HG02588 (cell line): Measurements from ENCODE around the gene PLK4.
A peak's percentile ranks its signal among the peaks of the same experiment; 100 is the strongest.
"Not testable (repeated sequence)": the region's sequence is repeated elsewhere in the genome, so short reads cannot be mapped to it uniquely, and the experiment has no call there.

Source experiments
- ATAC-seq: cut with Tn5 transposase; IDR thresholded peaks from one replicate; pipeline ENCODE4 v1.9.1; 2021; ENCODE audit warnings: mild to moderate bottlenecking, moderate library complexity; ENCODE audit not compliant: unreplicated experiment

PLK4 gene

DNA sequence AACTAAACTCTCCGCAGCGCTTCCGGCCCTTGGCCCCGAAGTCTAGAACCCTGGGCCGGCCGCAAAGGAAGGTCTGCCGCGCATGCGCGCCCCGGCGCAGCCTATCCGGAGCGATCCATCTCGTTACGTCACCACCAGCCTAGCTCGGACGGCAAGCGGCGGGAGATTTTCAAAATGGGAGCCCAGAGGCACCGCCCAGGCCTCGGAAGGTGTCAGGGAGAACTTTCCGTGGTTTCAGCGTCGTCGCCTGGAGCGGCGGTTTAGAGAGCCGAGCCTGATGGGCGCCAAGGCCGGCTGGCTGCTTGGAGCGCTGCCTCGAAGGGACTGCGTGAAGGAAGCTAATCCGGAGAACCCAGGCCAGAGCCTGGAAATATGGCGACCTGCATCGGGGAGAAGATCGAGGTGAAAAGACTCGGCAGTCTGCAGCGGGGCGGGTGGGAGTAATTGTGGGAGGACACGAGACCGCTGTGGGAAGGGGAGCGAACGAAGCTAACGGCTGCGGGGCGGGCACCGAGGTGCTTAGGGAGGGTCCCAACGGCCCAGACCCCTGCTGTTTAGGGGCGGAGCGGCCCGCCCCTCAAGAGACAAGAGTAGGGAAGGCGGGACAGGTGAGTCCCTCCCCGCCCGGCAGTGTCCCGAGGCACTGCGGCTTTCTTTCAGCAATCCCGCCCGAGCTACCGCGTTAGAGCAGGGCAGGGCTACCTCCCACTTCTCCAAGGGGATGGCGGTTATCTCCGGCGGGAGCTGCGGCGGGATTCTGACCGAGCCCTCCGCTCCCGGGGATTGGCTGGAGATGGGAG lies at the start of gene PLK4:
PLK4 (plus strand) TSS at position 131 of the 800 bp plus-strand sequence; CDS start at position 373, 242 bp downstream.
- peak; percentile 94 for ATAC-seq

DNA sequence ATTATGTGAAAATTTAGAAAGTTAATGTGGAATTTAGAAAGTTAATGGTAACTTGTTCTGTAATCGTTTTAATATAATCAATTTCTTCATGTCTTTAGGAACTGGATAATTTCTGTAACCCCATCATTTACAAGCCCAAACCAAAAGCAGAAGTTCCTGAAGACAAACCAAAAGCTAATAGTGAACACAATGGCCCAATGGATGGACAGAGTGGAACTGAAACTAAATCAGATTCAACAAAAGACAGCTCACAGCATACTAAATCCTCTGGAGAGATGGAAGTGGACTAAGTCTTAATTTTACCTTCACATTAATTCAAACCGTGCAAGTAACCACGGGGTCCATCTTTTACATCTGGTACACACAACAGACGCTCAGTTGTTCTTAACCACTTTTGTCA lies 48.1 kb upstream of the PLK4 start:
- ATAC-seq = peak; percentile 68

DNA sequence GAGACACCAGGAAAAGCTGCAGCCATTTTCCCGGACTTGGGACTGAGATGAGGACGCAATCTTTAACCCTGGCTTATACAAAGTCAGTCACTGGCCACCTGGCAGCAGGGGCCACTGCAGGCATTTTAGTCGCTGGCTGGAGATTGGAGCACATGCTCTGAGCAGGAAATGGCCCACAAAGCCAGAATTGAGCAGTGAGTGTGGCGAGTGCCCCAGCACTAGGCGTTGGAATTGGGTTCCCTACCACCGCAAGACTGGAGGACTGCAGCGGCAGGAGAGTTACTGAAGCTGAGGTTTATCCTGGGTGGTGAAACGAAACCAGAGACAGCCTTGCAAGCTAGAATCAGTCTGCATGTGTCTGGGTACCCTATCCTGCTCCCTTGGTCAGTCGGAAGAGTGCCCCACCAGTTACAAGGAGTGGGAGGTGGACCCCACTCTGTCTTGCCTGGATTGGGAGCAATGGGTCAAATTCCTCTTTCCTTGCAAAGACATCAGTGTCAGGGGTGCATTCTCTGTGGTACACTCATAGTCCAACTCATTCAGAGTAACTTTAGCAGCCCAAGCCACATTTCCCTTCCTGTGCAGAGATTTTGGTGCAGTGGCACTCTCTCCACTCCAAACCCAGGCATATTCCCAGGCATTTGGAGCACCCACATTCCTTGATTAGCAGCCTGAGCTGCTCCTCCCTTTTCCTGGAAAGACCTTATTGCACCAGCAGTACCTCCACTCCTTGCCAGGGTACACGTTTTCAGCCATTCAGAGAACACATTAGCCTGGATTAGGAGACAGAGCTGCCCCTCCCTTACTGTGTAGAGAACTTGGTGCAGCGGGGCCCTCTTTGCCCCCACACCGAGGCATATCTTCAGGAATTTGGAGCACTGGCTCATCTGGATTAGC lies 36.7 kb upstream of the PLK4 start:
- no peak for ATAC-seq

DNA sequence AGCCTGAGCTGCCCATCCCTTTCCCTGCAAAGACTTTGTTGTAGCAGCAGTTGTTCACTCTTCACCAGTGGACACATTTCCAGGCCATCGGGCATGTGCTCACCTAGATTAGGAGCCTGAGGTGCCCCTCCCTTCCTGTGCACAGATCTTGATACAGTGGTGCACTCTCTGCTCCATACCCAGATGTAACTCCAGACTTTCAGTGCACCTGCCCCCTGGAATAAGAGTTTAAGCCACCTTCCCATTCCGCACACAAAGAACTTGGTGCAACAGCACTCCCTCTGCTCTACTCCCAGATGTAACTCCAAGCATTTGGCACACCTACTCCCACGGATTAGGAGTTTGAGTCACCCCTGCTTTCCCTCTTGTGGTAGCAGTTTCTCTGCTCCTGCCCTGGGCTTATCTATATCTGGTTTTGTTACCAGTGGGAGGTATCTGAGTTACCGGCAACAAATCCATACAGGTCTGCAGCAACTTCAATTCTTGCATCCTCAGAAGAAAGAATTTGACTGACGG lies 36.0 kb upstream of the PLK4 start:
- no peak for ATAC-seq

DNA sequence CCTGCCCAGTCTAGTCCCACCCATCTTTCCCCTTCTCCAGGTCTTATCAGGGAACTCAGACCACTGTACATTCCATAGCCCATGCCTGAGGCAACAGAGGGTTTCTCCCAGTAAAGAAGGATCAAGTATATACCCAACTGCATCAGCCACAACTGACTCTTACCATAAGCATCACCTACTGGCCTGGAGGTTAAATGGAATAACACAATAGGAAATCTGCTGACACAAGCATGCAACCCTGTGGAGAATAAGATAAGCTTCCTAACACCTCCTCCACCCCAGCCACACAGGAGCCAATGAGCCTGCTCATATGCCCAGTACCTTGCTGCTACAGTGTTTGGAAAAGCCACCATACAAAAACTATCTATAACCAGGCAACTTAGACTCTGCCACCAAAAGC lies 34.6 kb upstream of the PLK4 start:
- no peak for ATAC-seq

DNA sequence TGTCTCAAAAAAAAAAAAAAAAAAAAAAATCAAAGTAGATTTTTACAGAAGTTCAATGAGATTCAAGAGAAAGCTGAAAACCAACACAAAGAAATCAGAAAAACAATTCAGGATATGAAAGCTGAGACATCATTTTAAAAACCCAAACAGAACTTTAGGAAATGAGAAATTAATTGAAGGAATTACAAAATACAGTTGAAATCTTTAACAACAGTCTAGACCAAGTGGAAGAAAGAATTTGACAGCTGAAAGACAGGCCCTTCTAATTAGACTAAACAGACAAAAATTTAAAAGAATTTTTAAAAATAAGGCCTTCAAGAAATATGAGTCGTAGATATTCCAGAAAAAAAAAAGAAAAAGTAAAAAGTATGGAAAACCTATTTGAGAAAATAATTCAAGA lies 33.9 kb upstream of the PLK4 start:
- no peak for ATAC-seq

DNA sequence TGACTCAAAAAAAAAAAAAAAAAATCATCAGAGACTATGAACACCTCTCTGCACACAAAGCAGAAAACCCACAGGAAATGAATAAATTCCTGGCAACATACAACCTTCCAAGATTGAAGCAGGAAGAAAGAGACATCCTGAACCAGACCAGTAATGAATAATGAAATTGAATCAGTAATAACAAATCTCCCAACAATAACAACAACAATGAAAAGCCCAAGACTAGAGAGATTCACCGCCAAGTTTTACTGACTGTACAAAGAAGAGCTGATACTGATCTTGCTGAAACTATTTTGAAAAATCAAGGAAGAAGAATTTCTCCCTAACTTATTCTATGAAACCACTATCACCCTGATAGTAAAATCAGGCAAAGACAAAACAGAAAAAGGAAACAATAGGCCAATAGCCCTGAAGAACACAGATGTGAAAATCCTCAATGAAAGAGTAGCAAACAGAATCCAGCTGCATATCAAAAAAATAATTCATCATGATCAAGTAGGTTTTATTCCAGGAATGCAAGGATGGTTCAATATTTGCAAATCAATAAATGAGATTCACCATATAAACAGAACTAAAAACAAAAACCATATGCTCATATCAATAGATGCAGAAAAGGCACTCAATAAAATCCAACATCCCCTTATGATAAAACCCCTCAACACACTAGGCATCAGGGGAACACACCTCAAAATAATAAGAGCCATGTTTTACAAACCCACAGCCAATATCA lies 31.0 kb upstream of the PLK4 start:
- ATAC-seq = no peak

DNA sequence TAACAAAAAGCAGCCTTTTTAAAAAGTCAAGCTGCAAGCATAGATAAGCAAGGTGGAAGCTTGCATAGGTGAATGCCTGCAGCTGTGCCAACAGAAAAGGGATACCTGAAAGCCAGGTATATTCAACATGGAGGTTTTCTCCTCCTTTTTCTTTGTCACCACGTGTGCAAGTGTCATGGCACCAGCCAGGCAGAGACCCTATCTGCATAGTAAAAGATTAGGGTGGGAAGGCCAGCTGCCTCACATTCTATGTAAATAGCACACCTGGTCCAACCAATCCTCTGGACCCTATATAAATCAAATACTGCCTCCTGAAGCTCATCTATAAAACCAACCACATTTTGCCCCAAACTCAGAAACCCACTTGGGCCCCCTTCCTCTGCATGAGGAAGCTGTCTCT lies 28.0 kb upstream of the PLK4 start:
- ATAC-seq = no peak

DNA sequence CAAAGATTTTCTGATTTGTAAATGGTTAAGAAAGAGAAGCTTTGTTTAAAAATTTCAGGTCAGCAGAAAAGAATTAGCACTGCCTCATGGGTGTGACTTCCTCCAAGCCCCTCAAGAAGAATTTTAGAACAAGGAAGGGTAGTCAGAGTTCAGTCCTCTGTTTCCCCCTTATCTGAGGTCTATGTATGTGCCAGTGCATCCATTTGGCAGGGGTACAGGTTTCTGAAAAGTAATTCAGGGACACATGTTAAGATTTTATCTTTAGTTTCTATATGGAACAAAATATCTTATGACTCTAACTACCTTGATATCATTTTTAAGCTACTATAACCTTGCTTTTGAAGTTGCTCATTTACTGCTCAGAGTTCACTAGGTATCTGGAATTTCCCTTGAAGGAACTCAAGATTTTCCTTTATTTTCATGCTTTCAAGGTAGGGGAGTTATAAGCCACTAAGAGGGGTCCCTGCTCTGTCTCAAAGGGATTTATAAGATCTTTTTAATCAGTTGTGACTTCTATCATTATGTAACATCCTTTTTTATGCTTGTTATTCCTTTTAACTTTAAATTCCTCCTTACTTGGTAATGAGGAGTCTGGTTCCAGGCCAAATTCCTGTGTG lies 24.4 kb upstream of the PLK4 start:
- no peak for ATAC-seq

DNA sequence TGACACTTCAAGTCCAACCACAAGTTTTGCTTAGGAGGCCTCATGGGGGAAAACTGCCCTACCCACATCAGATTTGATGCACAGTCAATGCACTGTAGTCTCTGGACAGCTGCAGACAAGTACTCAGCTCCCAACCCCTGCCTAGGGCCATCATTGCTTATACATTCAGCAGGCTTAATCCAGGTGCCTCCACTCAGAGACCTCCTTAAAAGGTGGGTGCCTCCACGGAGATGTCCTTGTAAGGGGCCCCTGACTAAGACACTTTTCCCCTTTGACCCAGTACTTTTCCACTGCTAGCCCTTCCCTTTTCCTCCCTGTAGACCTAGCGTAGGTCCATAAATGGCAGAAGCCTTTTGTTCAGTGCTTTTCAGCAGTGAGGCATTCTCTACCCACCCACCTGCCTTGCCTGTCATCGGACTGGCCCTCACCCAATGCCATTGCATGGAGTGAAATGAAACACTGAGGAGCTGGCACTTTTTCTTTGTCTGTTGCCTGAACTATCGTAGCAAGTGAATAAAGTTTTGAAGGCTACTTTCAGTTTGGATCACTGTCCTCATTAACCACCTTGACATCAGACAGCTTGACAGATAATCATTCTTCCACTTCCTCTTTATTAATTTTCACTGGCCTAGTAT lies 23.8 kb upstream of the PLK4 start:
- ATAC-seq = peak; percentile 85

DNA sequence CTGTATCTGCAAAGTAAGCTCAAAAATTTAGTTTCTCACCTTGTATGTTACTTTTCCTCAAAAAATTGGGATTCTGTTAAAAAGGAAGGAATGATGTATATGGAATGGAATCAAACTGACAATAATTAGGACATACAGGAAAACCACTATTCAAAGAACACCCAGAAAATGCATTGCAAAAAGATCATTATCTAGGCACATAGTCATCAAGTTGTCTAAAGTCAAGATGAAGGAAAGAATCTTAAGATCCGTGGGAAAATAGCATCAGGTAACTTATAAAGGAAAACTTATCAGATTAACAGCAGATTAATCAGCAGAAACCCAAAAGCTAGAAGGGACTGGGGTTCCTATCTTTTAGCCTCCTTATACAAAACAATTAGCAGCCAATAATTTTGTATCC lies 23.1 kb upstream of the PLK4 start:
- ATAC-seq = no peak

DNA sequence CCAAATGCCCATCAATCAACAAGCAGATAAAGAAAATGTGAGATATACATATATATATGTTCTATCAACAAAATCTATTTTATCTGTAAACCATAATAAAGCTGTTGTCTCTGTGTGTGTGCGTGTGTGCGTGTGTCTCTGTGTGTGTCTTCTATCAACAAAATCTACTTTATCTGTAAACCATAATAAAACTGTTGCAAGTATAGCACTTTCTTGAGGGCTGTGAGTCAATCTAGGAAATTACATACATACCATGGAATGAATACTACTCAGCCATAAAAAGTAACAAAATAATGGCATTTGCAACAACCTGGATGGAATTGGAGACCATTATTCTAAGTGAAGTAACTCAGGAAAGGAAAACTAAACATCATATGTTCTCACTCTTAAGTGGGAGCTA lies 12.5 kb upstream of the PLK4 start:
- ATAC-seq = no peak

DNA sequence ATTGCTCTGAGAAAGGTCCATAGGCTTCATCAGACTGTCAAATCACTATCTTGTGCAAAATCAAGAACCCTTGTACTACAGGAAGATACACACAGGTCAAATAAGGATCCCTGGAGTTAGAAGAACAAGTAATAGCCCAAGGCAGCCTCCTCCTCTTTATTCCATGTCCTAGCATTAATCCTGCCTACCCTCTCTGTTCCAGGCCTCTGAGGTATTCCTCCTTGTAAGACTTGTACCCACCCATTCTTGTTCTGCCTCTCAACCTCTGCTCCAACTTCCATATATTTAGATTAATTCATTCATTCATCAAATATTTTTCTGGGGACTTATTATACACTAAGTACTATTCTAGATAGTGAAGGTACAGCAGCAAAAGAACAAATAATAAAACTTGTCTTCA lies 10.4 kb upstream of the PLK4 start:
- ATAC-seq = no peak

DNA sequence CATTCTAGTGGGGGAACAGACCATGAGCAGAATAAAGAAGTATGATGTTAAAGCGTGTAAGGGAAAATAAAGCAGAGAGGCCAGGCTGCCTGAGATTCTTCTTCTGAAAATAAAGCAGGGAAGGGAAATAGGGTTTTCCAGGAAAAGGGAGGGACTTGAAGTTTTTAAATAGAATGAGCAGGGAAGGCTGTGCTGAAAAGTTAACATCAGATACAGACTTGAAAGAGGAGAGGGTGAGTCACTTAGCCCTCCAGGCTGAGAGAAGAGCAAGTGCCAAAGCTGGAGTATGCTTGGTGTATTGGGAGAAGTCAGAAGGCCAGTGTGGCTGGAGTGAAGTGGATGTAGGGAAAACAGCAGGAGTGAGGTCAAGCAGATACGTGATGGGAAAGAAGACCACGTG lies 10.0 kb upstream of the PLK4 start:
- ATAC-seq = no peak

DNA sequence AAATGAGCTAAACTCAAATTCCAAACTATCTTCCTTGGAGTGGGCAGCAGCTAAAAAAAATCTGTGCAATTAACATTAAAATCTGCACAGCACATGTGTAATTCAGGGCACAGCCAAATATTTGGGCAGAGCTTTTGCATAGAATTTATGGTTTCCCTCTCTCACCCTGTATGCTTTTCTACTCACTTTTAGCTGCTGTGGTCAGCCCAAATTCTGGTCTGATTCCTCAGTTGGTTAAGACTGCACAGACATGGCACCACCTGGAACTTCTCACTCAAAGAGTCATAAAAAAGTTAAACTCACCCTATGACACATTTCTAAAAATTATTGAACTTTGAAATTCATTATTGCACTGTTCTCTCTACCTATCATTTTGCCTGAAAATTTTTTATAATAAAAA lies 4.9 kb upstream of the PLK4 start:
- no peak for ATAC-seq

DNA sequence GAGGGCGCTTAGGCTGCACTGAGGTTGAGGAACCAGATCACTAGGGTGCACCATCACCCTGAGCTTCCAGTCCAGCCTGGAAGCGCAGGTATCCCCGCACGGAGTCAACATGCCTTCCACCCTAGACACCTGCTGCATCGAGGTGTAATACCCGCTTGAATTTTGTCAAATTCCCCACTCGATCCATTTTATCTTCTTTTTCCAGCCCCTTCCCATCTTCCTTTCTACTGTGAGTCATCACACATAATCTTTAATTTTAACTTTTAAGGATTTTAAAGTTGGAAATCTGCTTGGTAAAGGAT lies 821 bp downstream of the PLK4 start:
- ATAC-seq = peak; percentile 34

DNA sequence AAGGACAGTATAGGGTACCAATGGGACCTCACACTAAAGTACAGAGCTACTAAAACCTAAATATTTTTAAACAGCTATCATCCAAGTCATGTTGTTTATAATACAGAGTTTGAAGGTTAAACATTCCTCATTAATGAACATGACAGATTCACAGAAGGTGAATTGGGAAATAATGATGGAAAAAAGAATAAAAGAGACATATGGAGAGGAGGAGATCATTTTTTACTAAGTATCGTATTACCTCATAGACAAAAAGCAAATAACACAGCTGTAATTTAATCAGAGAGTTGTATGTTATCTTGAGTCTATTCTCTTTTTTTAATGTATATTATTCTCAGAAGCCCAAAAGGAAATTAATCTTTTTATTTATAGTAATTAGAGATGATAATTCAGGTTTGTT lies 7.9 kb downstream of the PLK4 start:
- no peak for ATAC-seq

DNA sequence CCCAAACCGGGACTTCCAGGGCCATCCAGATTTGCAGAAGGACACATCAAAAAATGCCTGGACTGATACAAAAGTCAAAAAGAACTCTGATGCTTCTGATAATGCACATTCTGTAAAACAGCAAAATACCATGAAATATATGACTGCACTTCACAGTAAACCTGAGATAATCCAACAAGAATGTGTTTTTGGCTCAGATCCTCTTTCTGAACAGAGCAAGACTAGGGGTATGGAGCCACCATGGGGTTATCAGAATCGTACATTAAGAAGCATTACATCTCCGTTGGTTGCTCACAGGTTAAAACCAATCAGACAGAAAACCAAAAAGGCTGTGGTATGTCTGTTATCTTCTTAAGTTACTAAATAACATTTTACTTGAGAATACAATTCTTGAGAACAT lies 9.2 kb downstream of the PLK4 start:
- ATAC-seq = no peak

DNA sequence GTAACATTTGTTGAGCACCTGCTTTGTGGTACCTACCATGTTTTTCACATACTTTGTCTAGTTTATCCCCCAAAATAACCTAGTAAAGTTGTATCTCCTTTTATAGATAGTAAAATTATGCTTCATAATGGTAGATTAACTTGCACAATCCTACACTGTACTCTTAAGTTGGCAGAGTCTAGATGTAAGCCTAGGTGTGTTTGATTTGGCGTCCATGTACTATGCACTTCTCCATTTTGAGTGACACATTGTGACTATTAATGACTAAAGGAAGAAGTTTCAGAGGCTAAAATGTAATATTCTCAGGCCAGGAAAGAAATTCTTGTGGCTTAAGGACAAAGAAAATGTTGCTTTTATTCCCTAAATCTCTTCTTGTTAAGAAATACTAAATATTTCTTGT lies 15.4 kb downstream of the PLK4 start:
- ATAC-seq = no peak

DNA sequence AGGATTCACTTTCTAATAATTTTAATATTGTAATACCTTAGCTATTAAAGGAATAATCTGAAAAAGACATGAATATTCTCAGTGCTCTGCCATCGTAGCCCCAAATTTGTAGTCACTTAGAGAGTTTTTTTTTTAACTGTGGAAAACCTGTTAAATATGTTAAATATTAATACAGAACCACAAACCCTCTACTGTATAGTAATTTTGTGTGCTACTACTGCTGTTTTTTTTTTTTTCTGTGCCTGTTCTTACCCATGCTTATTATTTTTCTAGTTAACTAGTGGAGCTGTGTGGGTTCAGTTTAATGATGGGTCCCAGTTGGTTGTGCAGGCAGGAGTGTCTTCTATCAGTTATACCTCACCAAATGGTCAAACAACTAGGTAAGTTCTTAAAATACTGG lies 15.8 kb downstream of the PLK4 start:
- ATAC-seq = no peak

DNA sequence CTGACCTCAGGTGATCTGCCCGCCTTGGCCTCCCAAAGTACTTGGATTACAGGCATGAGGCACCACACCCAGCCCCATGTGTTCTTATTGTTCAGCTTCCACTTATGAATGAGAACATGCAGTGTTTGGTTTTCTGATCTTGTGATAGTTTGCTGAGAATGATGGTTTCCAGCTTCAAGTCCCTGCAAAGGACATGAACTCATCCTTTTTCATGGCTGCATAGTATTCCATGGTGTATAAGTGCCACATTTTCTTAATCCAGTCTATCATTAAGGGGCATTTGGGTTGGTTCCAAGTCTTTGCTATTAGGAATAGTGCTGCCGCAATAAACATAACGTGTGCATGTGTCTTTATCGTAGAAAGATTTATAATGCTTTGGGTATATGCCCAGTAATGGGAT lies 19.0 kb downstream of the PLK4 start:
- not testable (repeated sequence) for ATAC-seq
